NOMO-1 treated with dmso at 0.1 percent for 144 hours (cell line): Measurements from ENCODE around the gene ARMC9.

ENCODE experiments used
- DNase-seq: peaks from one replicate; lab custom pipeline; 2025; ENCODE audit not compliant: unreplicated experiment; lab: John Stamatoyannopoulos, UW

ARMC9 gene

DNA sequence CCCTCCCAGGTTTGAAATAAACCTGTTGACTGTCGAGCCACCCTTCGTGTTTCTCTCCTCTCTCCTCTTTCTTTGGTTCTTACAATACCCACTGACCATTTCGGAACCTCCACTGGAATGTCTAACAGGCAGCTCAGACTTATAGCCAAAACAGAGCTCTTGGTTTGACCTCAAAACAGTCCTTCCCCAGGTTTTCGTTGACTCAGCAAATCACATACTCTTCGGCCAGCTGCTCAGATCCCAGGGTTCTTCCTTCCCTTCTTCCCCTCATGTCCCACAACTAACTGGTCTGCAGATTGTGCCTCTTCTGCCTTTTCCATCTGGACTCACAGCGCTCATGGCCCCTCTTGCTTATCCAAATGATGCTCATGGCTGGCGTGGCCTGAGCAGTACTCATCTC is 4.7 kb downstream of the ARMC9 start:
- no peak for DNase-seq

- no peak for DNase-seq
Observed at GRCh38 chr2:231204146-231204545, 5.7 kb downstream of the ARMC9 start.

GRCh38 chr2:231204581-231204980 is 6.2 kb downstream of the ARMC9 start:
- no peak for DNase-seq

- no peak for DNase-seq
Observed at GRCh38 chr2:231207734-231208133, 9.3 kb downstream of the ARMC9 start.

DNA sequence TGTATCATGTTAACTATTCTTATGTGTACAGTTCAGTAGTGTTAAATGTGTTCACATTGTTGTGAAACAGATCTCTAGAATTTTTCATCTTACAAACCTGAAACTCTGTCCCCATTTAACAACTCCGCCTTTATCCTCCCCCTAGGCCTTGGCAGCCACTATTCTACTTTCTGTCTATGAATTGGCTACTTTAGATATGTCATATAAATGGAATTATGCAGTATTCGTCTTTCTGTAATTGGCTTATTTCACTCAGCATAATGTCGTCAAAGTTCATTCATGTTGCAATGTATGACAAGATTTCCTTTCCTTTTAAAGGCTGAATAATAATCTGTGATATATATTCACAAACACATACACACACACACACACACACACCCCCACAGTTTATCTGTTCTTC is 12.4 kb downstream of the ARMC9 start:
- DNase-seq, result no peak

DNA sequence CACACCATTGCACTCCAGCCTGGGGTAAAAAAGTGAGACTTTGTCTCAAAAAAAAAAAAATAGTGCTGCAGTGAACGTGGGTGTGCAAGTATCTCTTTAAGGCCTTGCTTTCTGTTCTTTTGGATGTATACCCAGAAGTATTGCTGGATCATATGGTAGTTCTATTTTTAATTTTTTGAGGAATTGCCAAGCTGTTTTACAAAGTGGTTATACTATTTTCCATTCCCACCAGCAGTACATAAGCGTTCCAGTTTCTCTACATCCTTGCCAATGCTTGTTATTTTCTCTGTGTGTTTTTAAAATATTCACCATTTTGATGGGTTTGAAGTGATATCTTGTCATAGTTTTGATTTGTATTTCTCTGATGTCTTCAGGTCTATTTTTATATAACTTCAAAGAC is 13.1 kb downstream of the ARMC9 start:
- DNase-seq, result no peak

DNA sequence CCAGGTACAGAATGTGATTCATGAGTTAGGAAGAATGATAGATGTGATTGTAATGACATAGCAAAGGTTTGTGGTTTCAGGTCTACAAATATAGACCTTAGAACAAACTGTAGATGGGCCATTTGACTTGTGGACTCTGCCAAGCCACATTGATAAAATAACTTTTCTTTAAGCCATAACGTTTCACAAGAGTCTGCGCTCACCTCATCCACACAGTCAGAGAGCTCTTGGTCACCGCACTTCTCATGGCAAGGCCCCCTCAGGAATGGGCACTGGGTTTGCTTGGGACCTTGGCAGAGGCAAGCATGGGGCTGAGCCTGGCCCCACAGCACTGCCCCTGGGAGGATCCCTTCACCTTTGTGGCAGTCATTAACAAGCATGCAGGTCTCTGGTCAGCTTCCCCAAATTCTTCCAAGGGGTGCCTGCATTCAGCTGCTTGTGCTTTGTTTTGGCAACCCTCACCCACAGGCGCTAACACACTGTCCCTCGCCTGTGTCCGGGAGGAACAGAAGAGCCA is 14.0 kb downstream of the ARMC9 start:
- no peak for DNase-seq

GRCh38 chr2:231213931-231214642 is 15.7 kb downstream of the ARMC9 start:
- no peak for DNase-seq

DNA sequence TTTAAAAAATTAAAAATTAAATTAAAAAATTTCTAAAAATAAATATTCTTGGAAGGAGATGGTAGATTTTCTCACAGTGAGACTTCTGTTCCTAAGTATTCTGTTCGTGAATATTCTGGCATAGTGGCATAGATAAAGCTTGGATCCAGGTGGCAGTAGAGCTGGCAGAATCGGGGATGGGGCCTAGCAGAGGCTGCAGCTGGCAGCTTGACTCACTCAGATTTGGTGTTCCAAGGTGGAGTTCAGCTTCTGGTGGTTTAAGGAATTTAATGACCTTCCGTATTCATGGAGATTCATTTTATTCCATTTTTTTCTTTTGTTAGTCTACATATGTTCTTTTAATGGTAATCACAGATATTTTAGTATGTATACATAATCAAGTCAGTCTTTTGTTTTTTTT is 19.9 kb downstream of the ARMC9 start:
- DNase-seq, result no peak

DNA sequence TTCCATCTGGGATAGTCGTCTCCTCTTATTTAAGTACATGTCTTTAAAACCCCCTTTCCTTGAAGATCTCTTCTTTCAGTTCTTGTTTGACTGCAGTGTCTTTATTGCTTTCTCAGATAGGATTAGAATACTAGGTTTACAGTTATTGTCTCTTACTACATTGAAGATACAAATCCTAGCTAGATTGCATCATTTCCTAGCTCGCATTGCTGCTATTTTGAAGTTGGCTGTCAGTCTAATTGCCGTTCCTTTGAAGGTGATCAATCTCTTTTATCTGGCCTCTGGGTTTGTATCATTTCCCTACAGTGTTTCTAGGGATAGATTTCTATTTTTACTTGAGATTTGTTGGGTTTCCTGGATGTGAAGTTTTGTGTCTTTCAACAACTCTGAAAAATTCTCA is 20.9 kb downstream of the ARMC9 start:
- DNase-seq, result no peak

DNA sequence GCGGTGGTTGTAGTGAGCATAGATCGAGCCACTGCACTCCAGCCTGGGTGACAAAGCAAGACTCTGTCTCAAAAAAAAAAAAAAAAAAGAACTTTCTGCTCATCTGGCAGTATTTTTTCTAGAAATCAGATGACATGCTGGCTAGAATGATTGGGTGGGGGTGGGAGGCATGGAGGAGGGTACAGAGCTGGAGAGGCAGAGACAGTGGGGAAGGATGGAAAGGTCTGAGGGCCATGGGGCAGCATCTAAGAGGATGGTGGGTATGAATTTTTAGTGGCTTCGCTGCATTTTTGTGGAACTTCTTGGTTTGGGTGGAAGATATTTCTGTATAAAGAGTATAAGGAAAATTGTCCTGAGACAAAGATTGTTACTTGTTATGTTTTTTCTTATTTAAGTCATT is 23.3 kb downstream of the ARMC9 start:
- DNase-seq, result no peak

GRCh38 chr2:231222318-231223000 is 24.0 kb downstream of the ARMC9 start:
- no peak for DNase-seq

DNA sequence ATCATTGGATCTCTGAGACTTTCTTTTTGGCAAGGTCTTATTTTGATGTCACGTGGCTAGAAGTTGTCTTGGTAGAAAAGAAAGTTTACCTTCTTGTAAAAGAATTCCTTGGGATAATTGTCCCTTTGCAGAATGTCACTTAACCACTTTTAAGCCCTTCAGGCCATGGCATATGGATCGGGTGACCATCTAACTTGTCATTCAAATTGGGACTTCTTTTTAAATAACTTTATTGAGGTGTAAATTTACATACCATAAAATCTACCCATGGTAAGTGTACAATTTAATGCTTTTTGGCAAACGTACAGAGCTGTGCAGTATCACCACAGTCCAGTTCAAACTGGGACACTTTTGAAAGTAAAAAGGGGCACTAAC is 24.6 kb downstream of the ARMC9 start:
- DNase-seq, result no peak

DNA sequence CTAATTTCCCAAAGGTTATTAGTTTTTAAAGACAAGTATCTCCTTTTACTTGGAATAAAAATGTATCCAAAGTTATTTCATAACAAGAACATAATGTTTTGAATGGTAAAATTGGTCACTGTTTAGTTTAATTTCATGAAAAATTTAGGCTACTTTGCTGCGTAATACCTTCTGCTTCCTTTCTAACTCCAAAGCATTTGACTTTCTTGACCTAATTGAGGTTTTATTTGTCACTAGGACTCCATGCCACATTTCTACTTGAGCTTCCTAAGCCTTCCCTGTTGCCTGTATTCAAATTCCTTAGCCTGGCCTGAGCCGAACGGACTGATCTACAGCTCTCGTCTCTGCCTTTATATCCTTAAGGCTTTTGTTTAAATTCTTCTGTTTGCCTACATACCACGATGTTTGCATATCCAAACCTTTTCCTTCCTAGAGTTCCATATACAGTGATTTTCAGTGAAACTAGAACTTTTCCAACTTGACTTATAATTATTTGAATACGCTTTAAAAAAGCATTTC is 25.1 kb downstream of the ARMC9 start:
- DNase-seq, result no peak

DNA sequence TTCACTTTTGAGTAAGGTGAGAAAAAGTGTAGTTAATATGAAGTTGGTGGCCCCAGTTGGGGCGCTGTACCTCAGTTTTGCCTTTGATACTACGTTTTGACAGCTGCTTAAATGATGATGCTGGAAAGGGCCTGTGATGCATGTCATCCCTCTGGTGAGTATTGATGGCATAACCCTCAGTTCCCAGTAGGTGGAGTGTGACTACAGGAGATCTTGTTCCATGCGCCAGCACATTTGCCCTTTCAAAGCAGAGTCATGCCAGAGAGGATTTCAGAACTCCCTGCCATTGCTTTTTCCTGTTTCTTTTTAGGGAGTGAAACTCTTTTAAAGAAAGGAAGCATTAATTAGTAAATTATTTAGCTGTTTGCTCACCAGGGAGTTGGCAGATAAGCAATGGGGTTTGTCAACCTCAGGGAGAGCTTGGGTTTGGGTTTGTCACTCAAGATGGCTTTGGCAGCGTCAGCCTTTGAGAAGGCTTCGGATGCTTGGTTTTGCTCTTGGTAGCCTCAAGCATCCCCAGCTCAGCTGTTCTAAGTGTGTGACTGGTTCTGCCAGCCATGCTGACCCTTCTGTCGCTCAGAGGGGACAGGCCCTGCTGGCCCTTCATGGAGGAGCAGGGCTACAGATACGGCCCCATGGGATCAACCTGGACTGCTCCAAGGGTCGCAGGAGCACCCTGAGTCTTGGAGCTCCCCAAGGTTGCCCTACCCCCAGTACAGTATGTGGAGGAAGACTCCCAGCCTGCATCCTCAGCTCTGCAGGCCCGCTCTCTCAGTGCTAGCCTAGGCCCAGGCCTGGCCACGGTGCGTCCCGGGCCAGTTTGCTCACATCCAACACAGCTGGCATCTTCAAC is 29.1 kb downstream of the ARMC9 start:
- DNase-seq, result peak; percentile 64

GRCh38 chr2:231228223-231228622 is 29.8 kb downstream of the ARMC9 start:
- DNase-seq, result no peak

DNA sequence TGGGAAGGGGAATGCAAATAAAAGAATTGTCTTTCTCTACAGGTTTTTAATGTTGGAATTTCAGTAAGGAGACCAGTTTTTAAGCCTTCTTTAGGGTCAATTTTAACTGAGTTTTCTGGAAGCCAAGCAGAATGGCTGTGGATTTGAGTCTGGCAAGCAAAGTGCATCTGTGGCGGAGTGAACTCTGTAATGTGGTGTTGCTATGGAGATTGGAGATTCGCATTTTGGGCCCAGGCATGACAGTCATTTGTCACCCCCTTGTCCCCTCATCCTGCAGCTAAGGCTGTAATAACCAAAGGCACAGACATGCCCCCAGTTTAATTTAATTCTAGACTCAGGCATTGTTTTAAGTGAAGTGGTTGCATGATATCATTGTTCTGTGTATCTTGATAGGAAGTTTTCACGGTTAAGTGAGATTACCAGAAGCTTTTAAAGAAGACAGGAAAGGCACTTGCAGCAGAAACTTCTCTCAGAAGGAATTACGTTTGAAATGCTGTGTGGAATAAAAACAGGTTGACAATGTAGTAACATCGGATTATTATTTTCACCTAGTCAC is 30.6 kb downstream of the ARMC9 start:
- no peak for DNase-seq

DNA sequence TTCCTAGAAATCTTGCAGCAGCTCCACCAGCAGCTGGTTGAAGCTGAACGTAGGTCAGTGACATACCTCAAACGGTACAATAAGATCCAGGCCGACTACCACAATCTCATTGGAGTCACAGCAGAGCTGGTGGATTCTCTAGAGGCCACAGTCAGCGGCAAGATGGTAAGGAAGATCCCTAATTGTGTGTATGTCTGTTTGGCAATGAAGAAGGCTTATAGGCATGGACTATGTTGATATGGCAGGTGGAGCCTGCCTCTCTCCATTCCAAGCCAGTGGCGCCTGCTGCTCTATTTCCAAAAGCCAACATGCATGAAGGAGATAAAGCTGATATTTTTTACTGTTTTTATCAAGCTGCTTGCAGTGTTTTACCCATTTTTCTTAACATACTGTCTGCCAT is 36.8 kb downstream of the ARMC9 start:
- no peak for DNase-seq

DNA sequence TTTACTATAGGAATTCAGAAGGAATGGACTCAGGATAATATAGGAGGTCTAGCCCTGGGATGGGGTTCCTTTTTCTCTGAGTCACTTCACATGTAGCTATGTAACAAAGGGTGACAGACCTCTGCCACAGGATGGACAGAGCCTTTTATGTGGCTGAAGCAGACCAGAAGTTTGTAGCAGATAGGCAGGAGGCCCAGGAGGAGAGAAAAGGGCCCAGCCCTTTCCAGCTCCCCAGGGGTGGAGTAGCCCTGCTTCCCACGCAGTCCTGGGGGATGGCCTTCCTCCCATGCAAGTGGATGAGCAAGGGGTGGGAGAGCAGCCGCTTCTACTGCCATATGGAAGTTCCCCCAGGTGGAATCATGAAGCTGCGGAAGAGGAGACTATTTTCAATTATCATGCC is 40.3 kb downstream of the ARMC9 start:
- no peak for DNase-seq

DNA sequence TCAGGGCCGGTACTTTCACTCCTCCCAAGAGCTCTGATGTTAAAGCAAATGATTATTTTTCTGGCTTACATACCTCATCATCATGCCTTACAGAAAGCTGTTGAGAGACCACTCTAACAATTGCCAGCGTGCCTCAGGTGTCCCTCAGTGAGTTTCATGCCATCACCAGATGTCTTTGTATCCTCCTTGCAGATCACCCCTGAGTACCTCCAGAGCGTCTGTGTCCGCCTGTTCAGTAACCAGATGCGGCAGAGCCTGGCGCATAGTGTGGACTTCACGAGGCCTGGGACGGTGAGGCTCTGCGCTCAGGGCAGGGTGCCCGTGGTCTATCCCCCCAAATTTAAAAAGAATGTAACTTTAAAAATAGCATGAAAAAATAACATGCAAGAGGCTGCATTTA is 41.3 kb downstream of the ARMC9 start:
- no peak for DNase-seq

DNA sequence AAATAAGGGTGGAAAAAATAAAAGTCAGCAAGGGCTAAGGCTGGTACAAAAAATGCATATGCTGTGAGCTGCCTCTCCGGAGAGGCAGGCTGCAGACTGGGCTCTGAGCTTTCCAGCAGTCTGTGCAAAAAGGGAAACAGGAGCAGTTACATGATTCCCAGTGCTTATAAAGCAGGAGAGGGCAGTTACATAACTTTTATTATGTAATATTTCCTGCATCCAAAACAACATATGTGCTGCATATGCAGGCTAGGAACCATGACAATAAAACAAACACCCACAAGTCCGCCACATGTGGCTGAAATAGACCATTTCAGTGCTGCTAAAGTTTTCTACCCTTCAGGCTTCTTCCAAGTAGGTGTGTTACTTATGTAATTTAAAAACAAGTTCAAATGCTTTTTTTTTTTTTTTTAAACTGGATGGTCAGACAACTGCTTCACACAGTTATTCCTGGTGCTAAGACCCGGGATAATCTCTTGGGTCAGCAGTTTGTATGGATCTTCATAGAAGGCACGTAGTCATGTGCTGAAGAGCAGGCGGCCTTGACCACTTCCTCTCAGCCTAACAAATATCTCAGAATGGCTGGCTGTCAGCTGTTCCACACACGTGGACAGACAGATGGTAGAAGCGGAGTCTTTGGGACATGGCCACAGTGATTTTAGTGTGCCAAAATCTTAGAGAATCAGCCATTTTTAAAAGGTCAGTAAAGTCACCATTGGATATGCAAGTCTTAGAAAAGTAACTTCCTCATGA is 43.5 kb downstream of the ARMC9 start:
- no peak for DNase-seq
